Measurements from ENCODE around the gene ALDH1A1. TPM values are rescaled to one million over a fixed set of nuclear protein-coding genes. Genes with fewer than 3 reads are reported as not detected.

Gene ALDH1A1
- total RNA-seq, 4 donors from 2014 or later: 66.4 to 97.5 (median 82.3) TPM

GRCh38 chr9:72983512-72984225 lies 30.8 kb upstream of the ALDH1A1 start:
- Histone ChIP-seq H3K4me3 (no peak overlapping the region), H3K4me1 (peaks cover 0 to 13% (median 6%) of the 10 kb centered on the region in 4 donors), H3K27ac (replicated peaks in 1 of 4) (no peak overlapping the region), H3K36me3 (no peaks in the 10 kb centered on the region), H3K9me3 (no peaks in the 10 kb centered on the region), H3K27me3 (no peaks in the 10 kb centered on the region)
- intact Hi-C loops (cut with DNase I): no loop called here
- 77% methylated on average over 5 of the region's 5 CpGs for WGBS
- TF ChIP-seq POLR2A (IDR thresholded peaks at IDR 0.05; ENCODE audit: low read depth) (no peak), EP300 (IDR thresholded peaks at IDR 0.05) (no peak), POLR2AphosphoS5 (IDR thresholded peaks at IDR 0.05) (no peak)
- TF ChIP-seq, protein P1, sequence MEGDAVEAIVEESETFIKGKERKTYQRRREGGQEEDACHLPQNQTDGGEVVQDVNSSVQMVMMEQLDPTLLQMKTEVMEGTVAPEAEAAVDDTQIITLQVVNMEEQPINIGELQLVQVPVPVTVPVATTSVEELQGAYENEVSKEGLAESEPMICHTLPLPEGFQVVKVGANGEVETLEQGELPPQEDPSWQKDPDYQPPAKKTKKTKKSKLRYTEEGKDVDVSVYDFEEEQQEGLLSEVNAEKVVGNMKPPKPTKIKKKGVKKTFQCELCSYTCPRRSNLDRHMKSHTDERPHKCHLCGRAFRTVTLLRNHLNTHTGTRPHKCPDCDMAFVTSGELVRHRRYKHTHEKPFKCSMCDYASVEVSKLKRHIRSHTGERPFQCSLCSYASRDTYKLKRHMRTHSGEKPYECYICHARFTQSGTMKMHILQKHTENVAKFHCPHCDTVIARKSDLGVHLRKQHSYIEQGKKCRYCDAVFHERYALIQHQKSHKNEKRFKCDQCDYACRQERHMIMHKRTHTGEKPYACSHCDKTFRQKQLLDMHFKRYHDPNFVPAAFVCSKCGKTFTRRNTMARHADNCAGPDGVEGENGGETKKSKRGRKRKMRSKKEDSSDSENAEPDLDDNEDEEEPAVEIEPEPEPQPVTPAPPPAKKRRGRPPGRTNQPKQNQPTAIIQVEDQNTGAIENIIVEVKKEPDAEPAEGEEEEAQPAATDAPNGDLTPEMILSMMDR (IDR thresholded peaks at IDR 0.05): no peak
- no peak for DNase-seq (ENCODE audit: extremely low spot score)

DNA sequence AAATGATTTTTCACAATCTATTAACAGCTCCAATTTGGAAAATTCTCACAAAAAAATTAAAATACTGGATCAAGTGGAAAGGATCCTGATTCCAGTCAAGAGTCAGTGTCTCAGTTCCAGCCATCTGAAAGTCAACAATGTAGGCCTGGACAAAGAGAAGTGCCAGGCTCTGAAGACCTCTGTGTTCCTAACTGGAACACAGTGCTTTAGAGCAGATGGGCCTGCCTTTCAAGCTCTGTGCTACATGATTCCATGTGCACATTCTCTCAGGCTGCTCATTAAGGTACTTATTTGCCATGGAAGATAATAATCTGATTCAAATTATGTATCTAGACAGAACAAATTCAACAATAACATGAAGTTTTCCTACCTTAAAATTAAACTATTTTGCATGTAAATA lies 30.2 kb upstream of the ALDH1A1 start:
- H3K36me3 ChIP-seq: no peaks in the 10 kb centered on the region
- intact Hi-C loops (cut with DNase I): no loop called here
- TF ChIP-seq EP300 (IDR thresholded peaks at IDR 0.05): no peak
- TF ChIP-seq, protein P1 (IDR thresholded peaks at IDR 0.05): no peak
- TF ChIP-seq POLR2A (IDR thresholded peaks at IDR 0.05; ENCODE audit: low read depth): no peak
- TF ChIP-seq POLR2AphosphoS5 (IDR thresholded peaks at IDR 0.05): no peak
- H3K4me3 ChIP-seq: no peak overlapping the region
- no peaks in the 10 kb centered on the region for H3K27me3 ChIP-seq
- DNase-seq (ENCODE audit: extremely low spot score): no peak
- peaks cover 0 to 13% (median 6%) of the 10 kb centered on the region in 4 donors for H3K4me1 ChIP-seq
- H3K27ac ChIP-seq (replicated peaks in 1 of 4): no peak overlapping the region
- no peaks in the 10 kb centered on the region for H3K9me3 ChIP-seq

DNA sequence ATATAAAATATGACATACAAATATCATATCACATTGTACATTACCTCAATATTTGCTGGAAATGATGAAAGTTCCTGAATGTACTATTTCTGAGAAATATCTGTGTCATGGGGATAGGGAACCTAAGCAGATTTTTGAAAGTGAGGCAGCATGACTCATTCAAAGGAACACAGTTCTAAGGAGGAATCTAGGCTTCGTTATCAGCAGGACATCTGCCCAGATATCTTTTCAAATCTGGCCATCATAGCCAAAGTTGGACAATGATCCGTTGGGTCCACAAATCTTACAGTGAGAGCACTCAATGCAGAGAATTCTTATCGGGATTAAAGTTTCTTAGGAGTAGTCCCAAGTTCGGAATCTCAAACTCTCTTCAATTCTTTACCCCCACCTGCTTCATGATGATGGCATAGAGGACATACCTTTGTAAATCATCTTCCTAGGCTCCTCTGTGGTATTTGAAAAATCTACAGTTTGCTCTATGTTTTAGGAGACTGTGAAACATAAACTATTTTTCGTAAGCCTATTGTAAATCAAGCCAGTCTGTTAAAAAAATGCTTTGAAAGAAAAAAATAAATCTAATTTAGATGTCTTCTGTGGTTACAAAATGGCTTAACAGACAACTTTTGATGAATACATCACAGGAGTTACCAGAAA lies 29.4 kb upstream of the ALDH1A1 start:
- Histone ChIP-seq H3K9me3 (no peaks in the 10 kb centered on the region), H3K27me3 (no peaks in the 10 kb centered on the region), H3K4me1 (peaks cover 0 to 13% (median 6%) of the 10 kb centered on the region in 4 donors), H3K36me3 (no peaks in the 10 kb centered on the region), H3K27ac (replicated peaks in 1 of 4) (no peak overlapping the region), H3K4me3 (no peak overlapping the region)
- 88% methylated on average over 5 of the region's 5 CpGs for WGBS
- intact Hi-C loops (cut with DNase I): no loop called here
- no peak for DNase-seq (ENCODE audit: extremely low spot score)
- TF ChIP-seq POLR2A (IDR thresholded peaks at IDR 0.05; ENCODE audit: low read depth) (no peak), POLR2AphosphoS5 (IDR thresholded peaks at IDR 0.05) (no peak), EP300 (IDR thresholded peaks at IDR 0.05) (no peak)
- TF ChIP-seq, protein P1 (IDR thresholded peaks at IDR 0.05): no peak

- peaks cover 0 to 13% (median 6%) of the 10 kb centered on the region in 4 donors for H3K4me1 ChIP-seq
- TF ChIP-seq, protein P1 (IDR thresholded peaks at IDR 0.05): no peak
- no peak for TF ChIP-seq EP300 (IDR thresholded peaks at IDR 0.05)
- no peak for TF ChIP-seq POLR2AphosphoS5 (IDR thresholded peaks at IDR 0.05)
- TF ChIP-seq POLR2A (IDR thresholded peaks at IDR 0.05; ENCODE audit: low read depth): no peak
- no peaks in the 10 kb centered on the region for H3K9me3 ChIP-seq
- no peak for DNase-seq (ENCODE audit: extremely low spot score)
- 83% methylated on average over 5 of the region's 5 CpGs for WGBS
- H3K27me3 ChIP-seq: no peaks in the 10 kb centered on the region
- no peak overlapping the region for H3K4me3 ChIP-seq
- H3K27ac ChIP-seq (replicated peaks in 1 of 4): no peak overlapping the region
- intact Hi-C loops (cut with DNase I): no loop called here
- no peaks in the 10 kb centered on the region for H3K36me3 ChIP-seq
Observed at GRCh38 chr9:72981433-72981832, 28.6 kb upstream of the ALDH1A1 start.
